ENCODE data around the gene PTGDR. TPM values are rescaled to one million over a fixed set of nuclear protein-coding genes. Genes with fewer than 3 reads are reported as not detected.

PTGDR gene
- polyA plus RNA-seq, 1 of the 3 experiments (the other 2 are of a cell fraction), result not detected

DNA sequence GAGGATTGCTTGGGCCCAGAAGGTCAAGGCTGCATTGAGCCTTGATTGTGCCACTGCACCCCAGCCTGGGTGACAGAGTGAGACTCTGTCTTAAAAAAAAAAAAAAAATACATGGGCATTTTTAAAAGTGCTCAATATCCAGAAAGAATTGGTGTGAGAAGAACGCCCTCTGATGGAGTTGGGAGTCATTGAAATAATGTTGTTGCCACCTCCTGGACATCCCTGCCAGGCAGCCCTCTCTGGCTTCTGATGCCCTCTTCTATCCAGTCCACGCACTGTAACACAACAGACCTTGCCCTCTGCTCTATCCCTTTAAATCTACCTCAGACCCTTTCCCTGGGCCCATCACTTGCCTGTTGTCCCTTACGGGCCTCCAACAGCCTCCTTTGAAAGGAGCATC, 4.9 kb downstream of the PTGDR start:
- H3K27me3 ChIP-seq (ENCODE audit: insufficient read depth), result peaks cover 41% of the 10 kb centered on the region
- CTCF ChIA-PET, result interaction anchor here (1.1 kb wide), 1 partner anchor 123 kb away, joined by 3 read pairs; no protein-coding TSS in a partner anchor

More for the DNA sequence above, 4.9 kb downstream of the PTGDR start:
- Histone ChIP-seq H3K9ac (no peak overlapping the region), H3K27ac (ENCODE audit: low read depth in 2 of 2, low read length in 1 of 2) (no peak overlapping the region), H3K79me2 (ENCODE audit: insufficient read depth) (no peaks in the 10 kb centered on the region), H2AFZ (ENCODE audit: low read depth) (no peak overlapping the region), H3F3A (replicated peaks; ENCODE audit: insufficient read depth) (no peaks in the 10 kb centered on the region), H3K4me3 (ENCODE audit: low read depth in 2 of 2, low read length in 1 of 2) (no peak overlapping the region), H3K9me2 (no peaks in the 10 kb centered on the region), H3K4me2 (no peak overlapping the region), H4K20me1 (ENCODE audit: insufficient read depth) (no peaks in the 10 kb centered on the region), H3K9me3 (no peaks in the 10 kb centered on the region), H3K4me1 (ENCODE audit: control insufficient read depth in 1 of 2, insufficient read depth in 2 of 2, low read depth in 1 of 2, low read length in 1 of 2) (peaks cover 0 to 2% of the 10 kb centered on the region in 2 experiments; a peak in 1 of 4 replicates), H3K36me3 (replicated peaks in 1 of 2; ENCODE audit: control insufficient read depth in 1 of 2, insufficient read depth in 2 of 2, low read length in 1 of 2) (no peaks in the 10 kb centered on the region)
- 51% methylated on average over 3 of the region's 3 CpGs for WGBS (ENCODE audit: low lambda C conversion rate)
- TF ChIP-seq, protein P1, sequence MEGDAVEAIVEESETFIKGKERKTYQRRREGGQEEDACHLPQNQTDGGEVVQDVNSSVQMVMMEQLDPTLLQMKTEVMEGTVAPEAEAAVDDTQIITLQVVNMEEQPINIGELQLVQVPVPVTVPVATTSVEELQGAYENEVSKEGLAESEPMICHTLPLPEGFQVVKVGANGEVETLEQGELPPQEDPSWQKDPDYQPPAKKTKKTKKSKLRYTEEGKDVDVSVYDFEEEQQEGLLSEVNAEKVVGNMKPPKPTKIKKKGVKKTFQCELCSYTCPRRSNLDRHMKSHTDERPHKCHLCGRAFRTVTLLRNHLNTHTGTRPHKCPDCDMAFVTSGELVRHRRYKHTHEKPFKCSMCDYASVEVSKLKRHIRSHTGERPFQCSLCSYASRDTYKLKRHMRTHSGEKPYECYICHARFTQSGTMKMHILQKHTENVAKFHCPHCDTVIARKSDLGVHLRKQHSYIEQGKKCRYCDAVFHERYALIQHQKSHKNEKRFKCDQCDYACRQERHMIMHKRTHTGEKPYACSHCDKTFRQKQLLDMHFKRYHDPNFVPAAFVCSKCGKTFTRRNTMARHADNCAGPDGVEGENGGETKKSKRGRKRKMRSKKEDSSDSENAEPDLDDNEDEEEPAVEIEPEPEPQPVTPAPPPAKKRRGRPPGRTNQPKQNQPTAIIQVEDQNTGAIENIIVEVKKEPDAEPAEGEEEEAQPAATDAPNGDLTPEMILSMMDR (IDR thresholded peaks at IDR 0.05), result peak; percentile 52
- TF ChIP-seq, protein P2, sequence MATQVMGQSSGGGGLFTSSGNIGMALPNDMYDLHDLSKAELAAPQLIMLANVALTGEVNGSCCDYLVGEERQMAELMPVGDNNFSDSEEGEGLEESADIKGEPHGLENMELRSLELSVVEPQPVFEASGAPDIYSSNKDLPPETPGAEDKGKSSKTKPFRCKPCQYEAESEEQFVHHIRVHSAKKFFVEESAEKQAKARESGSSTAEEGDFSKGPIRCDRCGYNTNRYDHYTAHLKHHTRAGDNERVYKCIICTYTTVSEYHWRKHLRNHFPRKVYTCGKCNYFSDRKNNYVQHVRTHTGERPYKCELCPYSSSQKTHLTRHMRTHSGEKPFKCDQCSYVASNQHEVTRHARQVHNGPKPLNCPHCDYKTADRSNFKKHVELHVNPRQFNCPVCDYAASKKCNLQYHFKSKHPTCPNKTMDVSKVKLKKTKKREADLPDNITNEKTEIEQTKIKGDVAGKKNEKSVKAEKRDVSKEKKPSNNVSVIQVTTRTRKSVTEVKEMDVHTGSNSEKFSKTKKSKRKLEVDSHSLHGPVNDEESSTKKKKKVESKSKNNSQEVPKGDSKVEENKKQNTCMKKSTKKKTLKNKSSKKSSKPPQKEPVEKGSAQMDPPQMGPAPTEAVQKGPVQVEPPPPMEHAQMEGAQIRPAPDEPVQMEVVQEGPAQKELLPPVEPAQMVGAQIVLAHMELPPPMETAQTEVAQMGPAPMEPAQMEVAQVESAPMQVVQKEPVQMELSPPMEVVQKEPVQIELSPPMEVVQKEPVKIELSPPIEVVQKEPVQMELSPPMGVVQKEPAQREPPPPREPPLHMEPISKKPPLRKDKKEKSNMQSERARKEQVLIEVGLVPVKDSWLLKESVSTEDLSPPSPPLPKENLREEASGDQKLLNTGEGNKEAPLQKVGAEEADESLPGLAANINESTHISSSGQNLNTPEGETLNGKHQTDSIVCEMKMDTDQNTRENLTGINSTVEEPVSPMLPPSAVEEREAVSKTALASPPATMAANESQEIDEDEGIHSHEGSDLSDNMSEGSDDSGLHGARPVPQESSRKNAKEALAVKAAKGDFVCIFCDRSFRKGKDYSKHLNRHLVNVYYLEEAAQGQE (IDR thresholded peaks at IDR 0.05; ENCODE audit: low read depth, low read length), result no peak
- TF ChIP-seq RAD21 (IDR thresholded peaks at IDR 0.05; ENCODE audit: low read length) (peak; percentile 33), MXI1 (IDR thresholded peaks at IDR 0.05; ENCODE audit: low read depth, low read length) (no peak), TAF1 (IDR thresholded peaks at IDR 0.05; ENCODE audit: borderline replicate concordance, low read depth, low read length) (no peak)
- TF ChIP-seq, protein P3, sequence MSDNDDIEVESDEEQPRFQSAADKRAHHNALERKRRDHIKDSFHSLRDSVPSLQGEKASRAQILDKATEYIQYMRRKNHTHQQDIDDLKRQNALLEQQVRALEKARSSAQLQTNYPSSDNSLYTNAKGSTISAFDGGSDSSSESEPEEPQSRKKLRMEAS (IDR thresholded peaks at IDR 0.05; ENCODE audit: low read depth), result no peak
- TF ChIP-seq, protein P4, sequence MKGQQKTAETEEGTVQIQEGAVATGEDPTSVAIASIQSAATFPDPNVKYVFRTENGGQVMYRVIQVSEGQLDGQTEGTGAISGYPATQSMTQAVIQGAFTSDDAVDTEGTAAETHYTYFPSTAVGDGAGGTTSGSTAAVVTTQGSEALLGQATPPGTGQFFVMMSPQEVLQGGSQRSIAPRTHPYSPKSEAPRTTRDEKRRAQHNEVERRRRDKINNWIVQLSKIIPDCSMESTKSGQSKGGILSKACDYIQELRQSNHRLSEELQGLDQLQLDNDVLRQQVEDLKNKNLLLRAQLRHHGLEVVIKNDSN (IDR thresholded peaks at IDR 0.05; ENCODE audit: borderline replicate concordance, low read depth), result no peak
- POLR2A ChIA-PET, result no interaction called here
- no peak for DNase-seq

Data from SK-N-SH (cell line).